GM19239 (cell line): ENCODE results near the gene BTG3.

Experiments used
- DNase-seq: peaks from one replicate; pipeline ENCODE4 v3.0.0; 2011; ENCODE audit warnings: low spot score; ENCODE audit not compliant: insufficient read length
- FAIRE-seq: peaks from 2 replicates; lab custom pipeline; 2011; peaks lifted over from hg19 to GRCh38; lab: Jason Lieb, UNC

Gene BTG3

GRCh38 chr21:17612565-17613241, at the start of gene BTG3:
BTG3 (minus strand) TSS chr21:17612901; CDS start chr21:17609144, 3,757 bp downstream.
- DNase-seq (peak; percentile 81), FAIRE-seq (peak; percentile 79)

GRCh38 chr21:17660862-17661261, 48.2 kb upstream of the BTG3 start:
- FAIRE-seq (no peak), DNase-seq (no peak)

GRCh38 chr21:17660452-17660851, 47.8 kb upstream of the BTG3 start:
- FAIRE-seq (no peak), DNase-seq (no peak)

DNA sequence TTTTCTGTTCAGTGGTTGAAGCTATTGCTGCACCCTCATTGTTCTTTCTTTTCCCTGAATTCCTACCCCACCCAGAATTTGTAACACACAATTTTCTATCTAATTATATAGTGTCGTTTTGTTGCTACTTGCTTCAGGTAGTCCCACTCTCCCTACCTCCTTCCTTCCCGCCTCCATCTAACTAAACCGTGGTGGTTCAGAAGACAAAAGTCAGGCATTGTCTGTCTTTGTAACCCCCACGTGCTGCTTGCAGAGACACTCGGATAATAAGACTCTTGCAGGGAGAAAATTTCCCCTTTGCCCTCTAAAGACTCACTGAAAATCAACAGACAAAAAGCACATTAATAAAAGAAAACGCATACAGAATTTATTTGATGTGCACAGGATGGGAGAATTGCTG, 46.2 kb upstream of the BTG3 start:
- FAIRE-seq (no peak), DNase-seq (no peak)

- DNase-seq (no peak), FAIRE-seq (no peak)
These were observed 38.8 kb upstream of the BTG3 start for GRCh38 chr21:17651526-17651925.

- DNase-seq (no peak), FAIRE-seq (no peak)
These were observed 37.6 kb upstream of the BTG3 start for GRCh38 chr21:17650292-17650691.

- FAIRE-seq, result no peak
- no peak for DNase-seq
These were observed 34.1 kb upstream of the BTG3 start for GRCh38 chr21:17646790-17647189.

- FAIRE-seq (no peak), DNase-seq (no peak)
These were observed 31.5 kb upstream of the BTG3 start for GRCh38 chr21:17644186-17644585.

DNA sequence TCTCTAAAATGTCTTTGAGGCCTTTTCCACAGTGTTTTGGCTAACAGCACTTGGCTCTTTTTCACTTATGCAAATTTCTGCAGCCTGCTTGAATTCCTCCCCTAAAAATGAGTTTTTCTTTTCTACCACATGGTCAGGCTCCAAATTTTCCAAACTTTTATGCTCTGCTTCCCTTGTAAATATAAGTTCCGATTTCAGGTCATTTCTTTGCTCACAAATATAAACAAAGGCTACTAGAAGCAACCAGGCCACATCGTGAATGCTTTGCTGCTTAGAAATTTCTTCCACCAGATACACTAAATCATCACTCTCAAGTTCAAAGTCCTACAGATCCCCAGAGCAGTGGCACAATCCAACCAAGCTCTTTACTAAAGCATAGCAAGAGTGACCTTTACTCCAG, 28.1 kb upstream of the BTG3 start:
- DNase-seq (no peak), FAIRE-seq (no peak)

- DNase-seq (no peak), FAIRE-seq (no peak)
These were observed 24.0 kb upstream of the BTG3 start for GRCh38 chr21:17636711-17637110.

GRCh38 chr21:17631195-17631594, 18.5 kb upstream of the BTG3 start:
- FAIRE-seq (no peak), DNase-seq (no peak)

GRCh38 chr21:17622018-17622417, 9.3 kb upstream of the BTG3 start:
- DNase-seq, result no peak
- FAIRE-seq, result no peak

DNA sequence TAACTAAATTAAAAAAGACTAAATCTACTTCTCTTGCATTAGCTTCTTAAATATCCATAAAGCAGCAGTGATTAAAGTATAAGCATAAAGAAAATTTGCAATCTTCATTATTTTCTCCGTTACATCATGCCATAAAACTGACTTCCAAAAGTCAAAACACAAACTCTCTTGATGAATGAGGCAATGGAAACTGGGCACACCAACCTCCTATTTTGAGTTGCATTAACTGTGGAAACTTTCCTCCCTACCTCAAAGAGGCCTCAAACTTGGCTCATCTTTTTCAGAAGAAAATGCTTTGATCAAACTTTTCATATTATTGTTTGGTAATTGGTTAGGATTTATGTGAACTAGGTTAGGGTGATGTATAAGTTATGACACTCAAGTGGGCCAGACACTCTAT, 4.1 kb upstream of the BTG3 start:
- DNase-seq, result no peak

DNA sequence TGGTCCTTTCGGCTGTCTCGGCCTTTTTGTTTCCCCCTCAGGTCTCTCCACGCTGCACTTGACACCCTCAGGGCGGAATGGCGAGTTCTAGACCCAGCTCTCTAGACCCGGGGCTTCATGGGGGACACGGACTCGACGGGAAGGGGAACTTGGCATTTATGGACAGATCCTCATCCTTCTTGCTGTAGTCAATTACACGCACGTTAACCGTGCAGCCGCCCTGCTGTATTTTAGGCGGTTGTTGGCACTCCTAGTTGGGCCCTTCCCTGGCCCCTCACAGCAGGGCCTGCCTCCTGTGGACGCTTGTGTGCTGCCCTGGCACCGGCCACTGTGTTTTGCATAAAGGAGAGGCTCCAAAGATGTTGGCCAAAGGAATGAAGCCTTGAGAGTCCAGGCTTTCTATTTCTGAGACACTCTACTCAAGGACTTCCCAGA, 558 bp upstream of the BTG3 start:
- FAIRE-seq (no peak), DNase-seq (no peak)

More for the DNA sequence above, 4.1 kb upstream of the BTG3 start:
- FAIRE-seq, result no peak

GRCh38 chr21:17612023-17612564, 607 bp downstream of the BTG3 start:
- FAIRE-seq, result no peak

GRCh38 chr21:17611414-17612022, 1.2 kb downstream of the BTG3 start:
- FAIRE-seq (peak; percentile 94), DNase-seq (peak; percentile 40)

More at GRCh38 chr21:17612023-17612564, 607 bp downstream of the BTG3 start:
- no peak for DNase-seq

DNA sequence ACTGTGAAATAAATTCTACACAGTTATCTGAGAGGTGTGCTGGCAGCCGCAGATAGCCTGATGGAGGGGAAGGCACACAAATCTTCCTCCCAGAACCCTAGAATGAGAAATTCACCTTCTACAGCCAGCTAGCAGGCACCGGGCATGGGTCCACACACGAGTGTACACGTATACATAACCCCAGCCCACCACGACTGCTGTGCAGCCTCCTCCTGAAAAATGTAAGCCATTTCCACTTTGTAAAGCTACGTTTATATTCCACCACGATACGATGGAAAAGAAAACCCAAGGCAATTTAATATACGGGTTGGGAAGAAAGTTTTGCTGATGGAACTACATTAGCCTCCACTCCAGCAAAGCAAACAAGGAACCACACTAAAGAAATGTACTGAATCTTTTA, 1.8 kb downstream of the BTG3 start:
- FAIRE-seq (no peak), DNase-seq (no peak)

GRCh38 chr21:17609681-17610080, 3.0 kb downstream of the BTG3 start:
- no peak for FAIRE-seq

GRCh38 chr21:17607684-17608083, 5.0 kb downstream of the BTG3 start:
- no peak for DNase-seq
- FAIRE-seq, result no peak

More at GRCh38 chr21:17609681-17610080, 3.0 kb downstream of the BTG3 start:
- no peak for DNase-seq

DNA sequence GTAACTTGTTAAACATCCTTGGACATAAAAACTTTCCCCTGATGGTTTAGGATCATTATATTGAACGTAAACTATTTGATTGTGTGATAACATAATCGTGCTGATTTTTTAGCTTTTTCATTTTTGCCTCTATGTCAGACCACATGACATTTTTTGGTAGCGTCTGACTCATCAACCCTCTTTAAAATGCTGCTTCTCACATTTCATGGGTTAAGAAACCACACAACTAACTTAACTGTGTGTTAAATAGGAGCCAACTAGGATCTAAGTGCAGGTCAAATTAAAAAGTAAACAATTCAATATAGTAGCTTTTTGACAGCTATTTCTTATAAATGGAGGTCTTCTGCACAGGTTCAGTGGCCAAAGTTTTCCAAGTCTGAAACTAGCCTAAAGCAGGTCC, 9.8 kb downstream of the BTG3 start:
- no peak for DNase-seq
- no peak for FAIRE-seq

DNA sequence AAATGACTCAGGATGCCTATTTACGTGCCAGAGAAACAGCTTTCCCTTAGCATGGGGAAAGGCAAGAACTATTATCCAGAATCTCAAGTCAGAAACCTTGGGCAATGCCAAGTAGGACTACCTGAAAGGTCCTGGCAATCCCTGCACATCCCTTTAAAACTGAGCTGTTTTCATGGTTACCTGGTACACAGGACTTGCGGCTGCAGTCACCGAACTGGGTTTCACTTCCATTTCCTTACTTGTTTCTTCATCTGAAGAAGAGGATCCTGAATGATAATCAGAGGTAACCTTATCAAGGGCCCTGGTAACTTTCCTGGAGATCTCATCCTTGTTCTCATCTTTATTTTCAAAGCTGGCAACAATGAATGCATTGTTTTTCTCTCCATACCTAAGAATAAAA, 14.3 kb downstream of the BTG3 start:
- FAIRE-seq (no peak), DNase-seq (no peak)

- DNase-seq (no peak), FAIRE-seq (no peak)
These were observed 15.0 kb downstream of the BTG3 start for GRCh38 chr21:17597680-17598079.
